HepG2 (cell line): Measurements from ENCODE around the gene SLC2A4. TPM values are rescaled to one million over a fixed set of nuclear protein-coding genes. Genes with fewer than 3 reads are reported as not detected.
A peak's percentile ranks its signal among the peaks of the same experiment; 100 is the strongest.

Source experiments
- ELK4 ChIP-seq: sonication (generic); formaldehyde crosslinking; IDR thresholded peaks from 2 replicates; pipeline ENCODE4 v1.9.0; 2021; ENCODE audit warnings: missing genetic modification reagents, borderline replicate concordance
- ETV5 ChIP-seq: IDR thresholded peaks from 2 replicates; pipeline ENCODE4 v1.6.1; 2018; ENCODE audit warnings: missing biosample characterization, missing genetic modification reagents, inconsistent platforms, borderline replicate concordance
- GTF2F1 ChIP-seq: fragments of 150-350 bp; IDR thresholded peaks from 2 replicates; pipeline ENCODE4 v1.6.1; 2014; ENCODE audit warnings: low read length
- HIVEP1 ChIP-seq: sonication (generic); formaldehyde crosslinking; IDR thresholded peaks from 2 replicates; pipeline ENCODE4 v1.4.0; 2020; ENCODE audit warnings: mild to moderate bottlenecking, missing genetic modification reagents
- HNF4G ChIP-seq, 2 experiments: sonication (generic) in 1 of 2; formaldehyde crosslinking in 1 of 2; IDR thresholded peaks; 2 replicates each; pipeline versions ENCODE4 v1.4.0 to v1.6.1; 2011 to 2020; ENCODE audit warnings: borderline replicate concordance in 2 of 2, low read depth in 2 of 2, mild to moderate bottlenecking in 2 of 2, low read length in 1 of 2, missing genetic modification reagents in 1 of 2, moderate library complexity in 1 of 2
- JARID2 ChIP-seq: sonication (generic); formaldehyde crosslinking; IDR thresholded peaks from 2 replicates; pipeline ENCODE4 v1.8.1; 2023; ENCODE audit warnings: missing genetic modification reagents, inconsistent platforms; ENCODE audit not compliant: insufficient replicate concordance
- JDP2 ChIP-seq: sonication (generic); formaldehyde crosslinking; IDR thresholded peaks from 2 replicates; pipeline ENCODE4 v1.8.1; 2022; ENCODE audit warnings: missing genetic modification reagents, borderline replicate concordance
- NR1H2 ChIP-seq: sonication (generic); formaldehyde crosslinking; IDR thresholded peaks from 2 replicates; pipeline ENCODE4 v1.8.1; 2022; ENCODE audit warnings: low read depth, missing genetic modification reagents, borderline replicate concordance
- POGZ ChIP-seq: sonication (generic); formaldehyde crosslinking; IDR thresholded peaks from 2 replicates; pipeline ENCODE4 v1.4.0; 2020; ENCODE audit warnings: mild to moderate bottlenecking, missing genetic modification reagents
- PPARG ChIP-seq: conservative IDR thresholded peaks from 2 replicates; pipeline ENCODE4 v1.6.1; 2016; ENCODE audit warnings: missing biosample characterization, missing genetic modification reagents
- TFDP1 ChIP-seq: IDR thresholded peaks from 2 replicates; pipeline ENCODE4 v1.6.1; 2016; ENCODE audit warnings: missing compliant biosample characterization, missing genetic modification reagents, borderline replicate concordance
- TMF1 ChIP-seq: sonication (generic); formaldehyde crosslinking; IDR thresholded peaks from 2 replicates; pipeline ENCODE4 v1.8.1; 2022; ENCODE audit warnings: low read depth, missing genetic modification reagents
- ZFX ChIP-seq: sonication (generic); formaldehyde crosslinking; IDR thresholded peaks from 2 replicates; pipeline ENCODE4 v1.4.0; 2020; ENCODE audit warnings: mild to moderate bottlenecking, low read depth, missing genetic modification reagents, moderate library complexity
- ZKSCAN5 ChIP-seq: sonication (generic); formaldehyde crosslinking; IDR thresholded peaks from 2 replicates; pipeline ENCODE4 v1.5.1; 2020; ENCODE audit warnings: mild to moderate bottlenecking, missing genetic modification reagents
- ZNF280B ChIP-seq: sonication (generic); formaldehyde crosslinking; IDR thresholded peaks from 2 replicates; pipeline ENCODE4 v1.5.0; 2020; ENCODE audit warnings: missing genetic modification reagents, mild to moderate bottlenecking, borderline replicate concordance
- ZNF484 ChIP-seq: sonication (generic); formaldehyde crosslinking; IDR thresholded peaks from 2 replicates; pipeline ENCODE4 v1.5.1; 2020; ENCODE audit warnings: mild to moderate bottlenecking, low read depth, missing genetic modification reagents, borderline replicate concordance
- ZNF577 ChIP-seq: sonication (generic); formaldehyde crosslinking; IDR thresholded peaks from 2 replicates; pipeline ENCODE4 v1.4.0; 2020; ENCODE audit warnings: mild to moderate bottlenecking, low read depth, missing genetic modification reagents, borderline replicate concordance
- ZNF589 ChIP-seq: sonication (generic); formaldehyde crosslinking; conservative IDR thresholded peaks from 2 replicates; pipeline ENCODE4 v1.8.0; 2022; ENCODE audit warnings: mild to moderate bottlenecking, moderate library complexity, missing genetic modification reagents
- ZNF598 ChIP-seq: sonication (generic); formaldehyde crosslinking; IDR thresholded peaks from 2 replicates; pipeline ENCODE4 v1.5.1; 2020; ENCODE audit warnings: mild to moderate bottlenecking, missing genetic modification reagents, borderline replicate concordance
- ZNF616 ChIP-seq: sonication (generic); formaldehyde crosslinking; IDR thresholded peaks from 2 replicates; pipeline ENCODE4 v1.5.0; 2020; ENCODE audit warnings: low read depth, mild to moderate bottlenecking, missing genetic modification reagents
- ZNF772 ChIP-seq: sonication (generic); formaldehyde crosslinking; IDR thresholded peaks from 2 replicates; pipeline ENCODE4 v1.5.0; 2020; ENCODE audit warnings: mild to moderate bottlenecking, missing genetic modification reagents
- ZNF891 ChIP-seq: sonication (generic); formaldehyde crosslinking; IDR thresholded peaks from 2 replicates; pipeline ENCODE4 v1.5.0; 2020; ENCODE audit warnings: mild to moderate bottlenecking, missing genetic modification reagents
- polyA plus RNA-seq, 8 experiments: library from polyadenylated mRNA; depleted of rRNA in 3 of 8; stranded (reverse) in 7 of 8; unstranded in 1 of 8; fragments of >200 nt; fragmentation: Illumina TruSeq in 4 of 8; extraction: Trizol in 4 of 8; gene quantifications; 2 replicates each; pipeline versions ENCODE4 v1.2.1 to v1.2.3, GENCODE V29; 2011 to 2016; ENCODE audit warnings: low read depth in 4 of 8, missing spikeins in 1 of 8, mixed read lengths in 1 of 8; ENCODE audit not compliant: insufficient read depth in 1 of 8
- total RNA-seq, 5 experiments: library from RNA; depleted of rRNA; stranded (reverse); fragments of >200 nt; fragmentation: Illumina TruSeq; extraction: Trizol; gene quantifications; 2 replicates each; pipeline ENCODE4 v1.2.3, GENCODE V29; 2016; ENCODE audit warnings: low read depth in 1 of 5

Gene SLC2A4
- total and polyA plus RNA-seq, 2 of the 13 experiments (the other 11 are each of a cell fraction or from before 2014, with no cell fraction given): 4.9 to 5.8 TPM

GRCh38 chr17:7307686-7308624 is 26.4 kb downstream of the SLC2A4 start (continued):
- TF ChIP-seq ZNF280B (CRISPR knock-in tag) (0 out of 2 replicates have a peak, but pooled peaks have one; percentile 16), ZNF577 (CRISPR knock-in tag) (no peak), HNF4G (IDR thresholded peaks at IDR 0.05; ENCODE audit: borderline replicate concordance, low read depth, low read length) (no peak), HNF4G (CRISPR knock-in tag; IDR thresholded peaks at IDR 0.05; ENCODE audit: borderline replicate concordance, low read depth) (no peak), JDP2 (CRISPR knock-in tag) (no peak; the same call in 1 of the 2 replicates), ZNF772 (CRISPR knock-in tag) (no peak; the same call in 1 of the 2 replicates), PPARG (CRISPR knock-in tag) (0 out of 2 replicates have a peak, but pooled peaks have one; percentile 15), JARID2 (no peak), HIVEP1 (no peak), GTF2F1 (no peak), ZNF598 (CRISPR knock-in tag) (no peak), ZNF891 (CRISPR knock-in tag) (peak; percentile 11; the same call in 1 of the 2 replicates), TFDP1 (CRISPR knock-in tag) (peak; percentile 42; the same call in 1 of the 2 replicates), ZNF589 (CRISPR knock-in tag) (no peak), ZNF616 (CRISPR knock-in tag) (0 out of 2 replicates have a peak, but pooled peaks have one; percentile 26), POGZ (CRISPR knock-in tag) (no peak), ZKSCAN5 (CRISPR knock-in tag) (no peak), ZFX (CRISPR knock-in tag) (no peak), ETV5 (peak; percentile 81), NR1H2 (CRISPR knock-in tag) (peak; percentile 41; the same call in 1 of the 2 replicates), TMF1 (peak; percentile 83; the same call in 1 of the 2 replicates), ELK4 (CRISPR knock-in tag) (no peak), ZNF484 (CRISPR knock-in tag) (no peak)
